SK-MEL-5 (cell line): Measurements from ENCODE around the gene KLHL2. TPM values are rescaled to one million over a fixed set of nuclear protein-coding genes. Genes with fewer than 3 reads are reported as not detected.
"Not testable (repeated sequence)": the region's sequence is repeated elsewhere in the genome, so short reads cannot be mapped to it uniquely, and the experiment has no call there.

ENCODE experiments used
- DNase-seq: peaks from one replicate; pipeline ENCODE4 v3.0.0-alpha.2; 2016; ENCODE audit warnings: low read depth, low spot score
- in situ Hi-C: cut with HindIII; loops from 2 replicates; pipeline ENCODE4 v1.10.0; 2016; ENCODE audit warnings: low sequenced_read_pairs, high pct_unique_total_duplicates, low pct_unique_long_range_greater_than_20kb
- total RNA-seq: library from RNA; depleted of rRNA; stranded (reverse); fragments of >200 nt; shearing (Covaris generic); gene quantifications from 2 replicates; pipeline ENCODE4 v1.2.3, GENCODE V29; 2014

Gene KLHL2
- total RNA-seq, 1 experiment from 2014 or later = 13.8 TPM

DNA sequence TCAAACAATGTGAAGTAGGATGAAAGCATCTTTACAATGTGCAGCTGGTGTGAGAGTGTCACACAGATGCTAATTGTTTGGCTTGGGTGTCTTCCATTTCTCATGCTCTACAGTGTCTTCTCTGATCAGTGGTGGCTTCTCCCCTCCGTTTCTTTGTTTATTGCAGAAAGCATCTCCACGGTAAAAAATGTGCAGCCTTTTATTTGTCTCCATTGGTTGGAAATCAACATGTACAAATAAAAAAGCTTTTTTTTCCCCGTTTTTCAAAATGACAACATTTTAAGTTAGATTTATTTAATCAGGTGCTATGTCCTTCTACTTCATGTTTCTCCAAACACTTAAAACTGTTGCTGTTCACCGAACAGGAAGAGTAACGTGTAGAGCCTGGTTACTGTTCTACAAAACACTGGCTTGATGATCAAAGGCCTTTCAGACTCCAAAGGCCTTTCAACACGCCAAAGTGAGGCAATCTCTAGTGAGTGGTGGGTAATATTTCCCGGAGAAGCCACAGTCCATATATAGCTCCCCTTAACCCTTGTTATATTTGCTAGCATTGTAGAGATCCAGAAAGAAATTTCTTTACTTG is 48.8 kb downstream of the KLHL2 start:
- DNase-seq, in situ Hi-C loops: not testable (repeated sequence)

- DNase-seq, in situ Hi-C loops: not testable (repeated sequence)
Measured at GRCh38 chr4:165259776-165260175, 52.4 kb downstream of the KLHL2 start.

DNA sequence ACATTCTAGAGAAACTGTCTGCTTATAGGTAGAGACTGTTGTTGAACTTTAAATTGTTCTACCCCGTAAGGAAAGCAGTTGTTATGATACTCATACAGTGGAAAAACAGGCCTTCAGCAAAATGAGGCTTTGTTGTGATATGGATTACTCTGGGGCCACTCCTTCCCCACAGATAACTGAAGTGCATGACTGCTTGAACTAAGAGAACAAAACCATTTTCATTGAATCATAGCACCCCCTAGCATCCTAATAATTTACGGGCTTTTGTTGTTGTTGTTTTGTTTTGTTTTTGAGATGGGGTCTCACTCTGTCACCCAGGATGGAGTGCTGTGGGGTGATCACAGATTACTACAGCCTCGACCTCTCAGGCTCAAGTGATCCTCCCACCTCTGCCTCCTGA is 54.9 kb downstream of the KLHL2 start:
- peak; percentile 4 for DNase-seq
- in situ Hi-C loops = not testable (repeated sequence)

GRCh38 chr4:165263466-165263865 is 56.1 kb downstream of the KLHL2 start:
- in situ Hi-C loops, DNase-seq: not testable (repeated sequence)

DNA sequence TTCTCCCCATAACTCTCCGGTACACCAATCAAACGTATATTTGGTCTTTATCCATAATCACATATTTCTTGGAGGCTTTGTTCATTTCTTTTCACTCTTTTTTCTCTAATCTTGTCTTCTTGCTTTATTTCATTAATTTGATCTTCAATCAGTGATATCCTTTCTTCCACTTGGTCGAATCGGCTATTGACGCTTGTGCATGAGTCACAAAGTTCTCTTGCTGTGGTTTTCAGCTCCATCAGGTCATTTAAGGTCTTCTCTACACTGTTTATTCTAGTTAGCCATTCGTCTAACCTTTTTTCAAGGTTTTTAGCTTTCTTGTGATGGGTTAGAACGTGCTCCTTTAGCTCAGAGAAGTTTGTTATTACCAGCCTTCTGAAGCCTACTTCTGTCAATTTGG is 62.6 kb downstream of the KLHL2 start:
- in situ Hi-C loops, DNase-seq: not testable (repeated sequence)

DNA sequence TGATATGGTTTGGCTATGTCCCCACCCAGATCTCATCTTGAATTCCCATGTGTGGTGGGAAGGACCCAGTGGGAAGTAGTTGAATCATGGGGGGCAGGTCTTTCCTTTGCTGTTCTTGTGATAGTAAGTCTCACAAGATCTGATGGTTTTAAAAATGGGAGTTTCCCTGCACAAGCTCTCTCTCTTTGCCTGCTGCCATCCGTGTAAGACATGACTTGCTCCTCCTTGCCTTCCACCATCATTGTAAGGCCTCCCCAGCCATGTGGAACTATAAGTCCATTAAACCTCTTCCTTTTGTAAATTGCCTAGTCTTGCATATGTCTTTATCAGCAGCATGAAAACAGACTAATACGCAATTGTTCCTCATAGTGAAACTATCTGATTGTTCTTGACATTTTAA is 66.1 kb downstream of the KLHL2 start:
- DNase-seq, in situ Hi-C loops: not testable (repeated sequence)

GRCh38 chr4:165275357-165275756 is 68.0 kb downstream of the KLHL2 start:
- in situ Hi-C loops, DNase-seq: not testable (repeated sequence)

- DNase-seq, in situ Hi-C loops: not testable (repeated sequence)
Measured at GRCh38 chr4:165279531-165279930, 72.2 kb downstream of the KLHL2 start.

GRCh38 chr4:165284697-165285096 is 77.3 kb downstream of the KLHL2 start:
- DNase-seq, in situ Hi-C loops: not testable (repeated sequence)

- in situ Hi-C loops, DNase-seq: not testable (repeated sequence)
Measured at GRCh38 chr4:165286619-165287340, 79.4 kb downstream of the KLHL2 start.

GRCh38 chr4:165288226-165288625 is 80.9 kb downstream of the KLHL2 start:
- in situ Hi-C loops = no loop called here
- DNase-seq = no peak

- DNase-seq = peak; percentile 3
- in situ Hi-C loops = no loop called here
Measured at GRCh38 chr4:165288639-165289422, 81.5 kb downstream of the KLHL2 start.

DNA sequence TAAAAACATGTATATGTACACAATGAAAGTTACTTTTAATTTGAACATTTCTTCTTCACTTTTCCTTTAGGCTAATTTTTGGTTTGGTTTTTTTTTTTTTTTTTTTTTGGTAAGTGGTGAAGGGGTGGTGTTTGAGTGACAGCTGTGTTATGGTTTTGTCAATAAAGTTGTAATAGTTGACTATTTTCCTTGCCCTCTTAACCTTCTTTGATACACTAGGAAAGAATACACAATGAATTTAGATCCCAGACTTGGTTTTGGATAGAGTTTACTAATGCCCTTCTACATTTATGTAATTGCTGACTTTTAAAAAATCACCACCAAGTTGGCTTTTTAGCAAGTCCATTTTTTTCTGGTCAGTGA is 82.0 kb downstream of the KLHL2 start:
- in situ Hi-C loops = no loop called here
- DNase-seq = no peak

- no peak for DNase-seq
- in situ Hi-C loops = no loop called here
Measured at GRCh38 chr4:165293061-165293460, 85.7 kb downstream of the KLHL2 start.

GRCh38 chr4:165293927-165294649 is 86.7 kb downstream of the KLHL2 start:
- no peak for DNase-seq
- in situ Hi-C loops = no loop called here

DNA sequence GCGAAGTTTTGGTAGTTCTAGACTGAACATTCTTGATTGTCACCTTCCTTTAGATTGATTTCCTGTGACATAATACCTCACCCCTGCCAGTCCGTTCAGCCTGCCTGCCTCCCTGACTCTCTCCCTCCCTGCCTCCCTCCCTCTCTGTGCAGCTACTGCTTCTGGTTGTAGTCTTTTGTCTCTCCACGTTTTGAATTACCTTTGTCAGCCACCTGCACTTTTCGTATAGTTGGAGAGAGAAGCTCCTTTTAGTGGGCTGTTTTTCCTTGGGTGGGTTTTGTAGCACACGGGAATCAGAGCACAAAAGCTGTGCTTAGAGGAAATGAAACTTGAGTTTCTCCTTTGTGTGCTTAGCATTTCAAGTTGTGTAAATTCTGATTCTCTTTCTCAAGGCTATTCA is 87.5 kb downstream of the KLHL2 start:
- no peak for DNase-seq
- in situ Hi-C loops = no loop called here

DNA sequence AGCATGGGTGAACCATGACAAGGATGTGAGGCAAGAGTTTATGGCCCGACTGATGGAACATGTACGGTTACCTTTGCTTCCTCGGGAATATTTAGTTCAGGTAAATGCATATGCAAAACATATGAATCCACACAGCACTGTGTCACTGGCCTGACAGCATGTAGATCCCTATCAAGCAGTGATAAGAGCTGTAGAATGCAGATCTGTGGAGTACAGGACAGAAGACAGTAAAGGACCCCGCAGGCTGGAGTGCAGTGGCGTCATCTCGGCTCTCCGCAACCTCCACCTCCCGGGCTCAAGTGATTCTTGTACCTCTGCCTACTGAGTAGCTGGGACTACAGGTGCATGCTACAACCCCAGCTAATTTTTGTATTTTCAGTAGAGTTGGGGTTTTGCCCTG is 90.3 kb downstream of the KLHL2 start:
- in situ Hi-C loops = no loop called here

More for the DNA sequence above, 90.3 kb downstream of the KLHL2 start:
- DNase-seq = no peak
